HG02623 (cell line): ENCODE measurements around the gene TSEN34.
"Not testable (repeated sequence)": the region's sequence is repeated elsewhere in the genome, so short reads cannot be mapped to it uniquely, and the experiment has no call there.

Experiments
- ATAC-seq: cut with Tn5 transposase; IDR thresholded peaks from one replicate; pipeline ENCODE4 v1.9.1; 2021; ENCODE audit warnings: moderate library complexity; ENCODE audit not compliant: unreplicated experiment

TSEN34 gene

GRCh38 chr19:54183431-54183830, 7.7 kb upstream of the TSEN34 start:
- ATAC-seq = no peak

GRCh38 chr19:54186351-54186750, 4.8 kb upstream of the TSEN34 start:
- no peak for ATAC-seq

- no peak for ATAC-seq
These were observed 4.2 kb upstream of the TSEN34 start for GRCh38 chr19:54186934-54187381.

GRCh38 chr19:54188215-54188871, 2.8 kb upstream of the TSEN34 start:
- ATAC-seq = no peak

GRCh38 chr19:54189145-54189734, 1.9 kb upstream of the TSEN34 start, which contains the start of gene MBOAT7:
Gene MBOAT7 (minus strand): TSS chr19:54189580. CDS start chr19:54188508, 1,072 bp downstream.
- ATAC-seq = peak; percentile 6

- ATAC-seq = peak; percentile 39
These were observed 1.2 kb upstream of the TSEN34 start for GRCh38 chr19:54189735-54190502.

GRCh38 chr19:54190503-54191010, 551 bp upstream of the TSEN34 start:
- ATAC-seq = peak; percentile 39

- ATAC-seq = no peak
These were observed 824 bp downstream of the TSEN34 start for GRCh38 chr19:54191811-54192453.

- ATAC-seq = no peak
These were observed 1.9 kb downstream of the TSEN34 start for GRCh38 chr19:54193011-54193410.

GRCh38 chr19:54194463-54194862, 3.4 kb downstream of the TSEN34 start:
- ATAC-seq = not testable (repeated sequence)

GRCh38 chr19:54196536-54196935, 5.4 kb downstream of the TSEN34 start:
- no peak for ATAC-seq

- no peak for ATAC-seq
These were observed 6.0 kb downstream of the TSEN34 start for GRCh38 chr19:54197121-54197520.

GRCh38 chr19:54199401-54199800, 8.3 kb downstream of the TSEN34 start:
- ATAC-seq = no peak

- ATAC-seq = no peak
These were observed 10.1 kb downstream of the TSEN34 start for GRCh38 chr19:54201172-54201701.

- no peak for ATAC-seq
These were observed 10.9 kb downstream of the TSEN34 start for GRCh38 chr19:54201980-54202379.

GRCh38 chr19:54203151-54203611, 12.1 kb downstream of the TSEN34 start:
- ATAC-seq = no peak

GRCh38 chr19:54204767-54205468, 13.8 kb downstream of the TSEN34 start:
- ATAC-seq = no peak

GRCh38 chr19:54206030-54206830, 15.1 kb downstream of the TSEN34 start:
- ATAC-seq = no peak

GRCh38 chr19:54206831-54207177, 15.7 kb downstream of the TSEN34 start:
- no peak for ATAC-seq
